ENCODE data around the gene SARDH. TPM values are rescaled to one million over a fixed set of nuclear protein-coding genes. Genes with fewer than 3 reads are reported as not detected.

Gene SARDH
- total RNA-seq, 4 donors from 2014 or later = 0.39 to 2.9 (median 0.51) TPM

DNA sequence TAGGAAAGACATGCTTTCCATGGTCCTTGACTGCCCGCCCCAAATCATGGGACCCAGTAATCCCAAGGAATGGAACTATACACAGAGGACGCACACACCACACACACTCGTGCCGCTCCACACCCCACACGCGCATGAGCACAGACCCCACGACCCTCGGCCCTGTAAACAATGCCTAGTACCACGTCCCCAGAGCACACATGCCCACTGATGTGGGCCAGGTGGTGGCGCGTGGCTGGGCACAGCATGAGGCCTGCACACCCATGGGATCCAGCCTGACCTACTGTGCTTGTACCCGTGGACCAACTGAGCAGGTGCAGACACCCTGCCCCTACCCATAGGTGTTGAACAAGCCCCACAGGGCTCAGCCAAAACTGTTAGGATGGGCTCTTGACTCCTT is 101.2 kb downstream of the SARDH start:
- no peak overlapping the region for H3K27ac ChIP-seq (replicated peaks in 1 of 4)
- H3K27me3 ChIP-seq = peaks cover 0 to 90% (median 5%) of the 10 kb centered on the region in 4 donors
- 89% methylated on average over 8 of the region's 12 CpGs for WGBS
- TF ChIP-seq POLR2AphosphoS5 (IDR thresholded peaks at IDR 0.05) (no peak), EP300 (IDR thresholded peaks at IDR 0.05) (no peak), POLR2A (IDR thresholded peaks at IDR 0.05; ENCODE audit: low read depth) (no peak)
- TF ChIP-seq, protein P1, sequence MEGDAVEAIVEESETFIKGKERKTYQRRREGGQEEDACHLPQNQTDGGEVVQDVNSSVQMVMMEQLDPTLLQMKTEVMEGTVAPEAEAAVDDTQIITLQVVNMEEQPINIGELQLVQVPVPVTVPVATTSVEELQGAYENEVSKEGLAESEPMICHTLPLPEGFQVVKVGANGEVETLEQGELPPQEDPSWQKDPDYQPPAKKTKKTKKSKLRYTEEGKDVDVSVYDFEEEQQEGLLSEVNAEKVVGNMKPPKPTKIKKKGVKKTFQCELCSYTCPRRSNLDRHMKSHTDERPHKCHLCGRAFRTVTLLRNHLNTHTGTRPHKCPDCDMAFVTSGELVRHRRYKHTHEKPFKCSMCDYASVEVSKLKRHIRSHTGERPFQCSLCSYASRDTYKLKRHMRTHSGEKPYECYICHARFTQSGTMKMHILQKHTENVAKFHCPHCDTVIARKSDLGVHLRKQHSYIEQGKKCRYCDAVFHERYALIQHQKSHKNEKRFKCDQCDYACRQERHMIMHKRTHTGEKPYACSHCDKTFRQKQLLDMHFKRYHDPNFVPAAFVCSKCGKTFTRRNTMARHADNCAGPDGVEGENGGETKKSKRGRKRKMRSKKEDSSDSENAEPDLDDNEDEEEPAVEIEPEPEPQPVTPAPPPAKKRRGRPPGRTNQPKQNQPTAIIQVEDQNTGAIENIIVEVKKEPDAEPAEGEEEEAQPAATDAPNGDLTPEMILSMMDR (IDR thresholded peaks at IDR 0.05) = no peak
- intact Hi-C loops (cut with DNase I) = no loop called here
- no peak overlapping the region for H3K4me3 ChIP-seq
- H3K36me3 ChIP-seq = no peaks in the 10 kb centered on the region
- no peaks in the 10 kb centered on the region for H3K9me3 ChIP-seq
- DNase-seq (ENCODE audit: extremely low spot score) = no peak
- peaks cover 0 to 10% (median 6%) of the 10 kb centered on the region in 4 donors for H3K4me1 ChIP-seq

DNA sequence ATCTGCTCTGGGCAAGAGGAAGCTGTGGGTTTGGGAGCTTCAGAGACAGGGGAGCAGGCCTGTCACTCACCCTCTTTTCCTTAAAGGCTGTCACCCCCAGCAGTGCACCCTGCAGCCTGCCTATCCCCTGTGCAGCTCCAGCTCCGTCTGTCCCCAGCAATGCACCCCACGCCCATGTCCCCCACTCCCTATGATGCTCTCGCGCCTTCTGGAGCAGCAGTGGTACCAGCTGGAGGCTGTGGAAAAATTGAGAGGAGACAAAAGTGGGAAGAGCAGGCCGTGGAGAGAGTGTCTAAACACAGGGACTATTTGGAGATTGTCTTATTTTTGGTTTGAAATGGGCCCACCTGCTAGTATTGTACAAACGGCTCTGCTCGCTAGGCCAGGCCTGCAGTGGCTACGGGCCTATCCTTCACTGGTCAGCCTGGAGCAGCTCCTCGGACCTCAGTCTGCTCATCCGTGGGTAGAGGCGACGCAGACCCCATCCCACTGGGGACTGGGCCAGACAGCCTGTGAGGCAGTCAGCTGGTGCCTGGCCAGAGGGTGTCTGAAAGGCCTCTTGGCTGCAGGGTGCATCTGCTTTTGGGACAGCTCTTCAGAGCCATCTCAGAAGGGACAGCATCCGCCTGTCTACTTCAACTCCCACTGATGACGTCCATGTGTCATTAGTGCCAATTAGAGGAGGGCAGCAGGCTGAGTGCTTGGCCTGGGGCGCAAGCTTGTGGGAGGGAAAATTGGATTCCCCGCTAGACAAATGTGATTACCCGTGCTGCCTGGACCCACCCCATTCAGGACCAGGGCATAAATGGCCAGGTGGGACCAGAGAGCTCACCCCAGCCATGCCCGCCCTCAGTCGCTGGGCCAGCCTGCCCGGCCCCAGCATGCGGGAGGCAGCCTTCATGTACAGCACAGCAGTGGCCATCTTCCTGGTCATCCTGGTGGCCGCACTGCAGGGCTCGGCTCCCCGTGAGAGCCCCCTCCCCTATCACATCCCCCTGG is 102.3 kb downstream of the SARDH start, which contains the start of gene DBH:
DBH (plus strand) TSS at position 831 of the 999 bp plus-strand sequence; CDS start at position 840, 9 bp downstream.
- 83% methylated on average over 20 of the region's 24 CpGs for WGBS
- Histone ChIP-seq H3K9me3 (no peaks in the 10 kb centered on the region), H3K27me3 (peaks cover 0 to 90% (median 5%) of the 10 kb centered on the region in 4 donors), H3K36me3 (no peaks in the 10 kb centered on the region), H3K4me1 (peaks cover 0 to 10% (median 6%) of the 10 kb centered on the region in 4 donors), H3K27ac (replicated peaks in 1 of 4) (no peak within 1 kb of the TSS), H3K4me3 (no peak within 1 kb of the TSS)
- intact Hi-C loops (cut with DNase I) = no loop called here
- no peak for TF ChIP-seq EP300 (IDR thresholded peaks at IDR 0.05)
- no peak for TF ChIP-seq POLR2AphosphoS5 (IDR thresholded peaks at IDR 0.05)
- TF ChIP-seq, protein P1 (IDR thresholded peaks at IDR 0.05) = no peak
- no peak for TF ChIP-seq POLR2A (IDR thresholded peaks at IDR 0.05; ENCODE audit: low read depth)
- DNase-seq (ENCODE audit: extremely low spot score) = no peak

DNA sequence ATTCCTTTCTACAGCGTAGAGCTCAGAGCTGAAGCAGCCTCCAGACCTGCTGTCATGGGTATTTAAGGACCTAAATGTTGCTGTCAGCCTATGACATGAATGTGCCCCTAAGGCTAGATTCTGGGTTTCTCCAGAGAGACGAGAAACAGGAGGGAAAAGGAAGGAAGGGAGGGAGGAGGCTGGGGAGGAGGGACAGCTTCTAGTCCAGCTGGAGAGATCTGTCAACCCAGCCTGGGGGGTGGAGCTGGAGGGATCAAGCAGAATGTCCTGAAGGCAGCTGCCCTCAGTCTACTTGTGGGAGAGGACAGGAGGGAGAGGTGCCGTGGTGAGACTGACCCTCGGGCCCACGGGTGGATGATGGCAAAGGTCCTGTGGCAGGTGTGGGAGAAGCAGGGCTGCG is 103.1 kb downstream of the SARDH start:
- H3K27ac ChIP-seq (replicated peaks in 1 of 4) = no peak overlapping the region
- H3K4me3 ChIP-seq = no peak overlapping the region
- TF ChIP-seq EP300 (IDR thresholded peaks at IDR 0.05) = no peak
- intact Hi-C loops (cut with DNase I) = no loop called here
- no peaks in the 10 kb centered on the region for H3K9me3 ChIP-seq
- H3K27me3 ChIP-seq = peaks cover 0 to 93% (median 5%) of the 10 kb centered on the region in 4 donors
- H3K4me1 ChIP-seq = peaks cover 0 to 10% (median 6%) of the 10 kb centered on the region in 4 donors
- no peaks in the 10 kb centered on the region for H3K36me3 ChIP-seq
- no peak for DNase-seq (ENCODE audit: extremely low spot score)
- WGBS = 37% methylated on average over 5 of the region's 6 CpGs

DNA sequence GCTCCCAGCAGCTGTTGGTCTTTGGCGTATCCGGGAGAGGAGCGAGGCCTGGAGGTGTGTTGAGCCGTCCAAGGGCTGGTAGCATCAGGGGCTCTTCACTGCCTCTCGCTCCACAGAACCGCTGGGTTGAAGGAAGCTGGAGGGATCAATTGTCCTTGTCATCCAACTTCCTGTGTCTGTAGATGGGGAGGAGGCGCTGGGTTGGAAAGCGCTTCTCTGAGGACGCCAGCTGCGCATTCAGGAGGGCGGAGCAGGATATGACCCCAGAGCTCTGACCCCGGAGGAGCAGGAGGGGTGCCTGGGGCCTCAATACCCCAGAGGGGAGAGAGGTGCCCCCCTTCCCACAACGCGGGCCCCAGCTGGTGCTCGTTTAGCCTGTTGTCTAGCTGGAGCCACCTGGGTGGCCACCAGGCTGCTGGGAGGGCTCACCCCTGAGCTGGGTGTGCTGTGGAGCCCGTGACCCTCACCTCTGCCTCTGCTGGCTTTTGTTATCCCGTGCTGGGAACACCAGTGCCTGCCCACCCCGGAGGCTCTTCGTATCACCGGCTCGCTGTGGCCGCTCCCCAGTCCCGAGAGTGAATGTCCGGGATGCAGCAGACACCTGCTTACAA is 104.0 kb downstream of the SARDH start:
- DNase-seq (ENCODE audit: extremely low spot score) = no peak
- H3K4me3 ChIP-seq = no peak overlapping the region
- H3K27me3 ChIP-seq = peaks cover 0 to 95% (median 5%) of the 10 kb centered on the region in 4 donors
- no peaks in the 10 kb centered on the region for H3K36me3 ChIP-seq
- intact Hi-C loops (cut with DNase I) = no loop called here
- no peak overlapping the region for H3K27ac ChIP-seq (replicated peaks in 1 of 4)
- peaks cover 0 to 10% (median 6%) of the 10 kb centered on the region in 4 donors for H3K4me1 ChIP-seq
- TF ChIP-seq EP300 (IDR thresholded peaks at IDR 0.05) = no peak
- no peak for TF ChIP-seq POLR2A (IDR thresholded peaks at IDR 0.05; ENCODE audit: low read depth)
- TF ChIP-seq, protein P1 (IDR thresholded peaks at IDR 0.05) = no peak
- H3K9me3 ChIP-seq = no peaks in the 10 kb centered on the region
- 34% methylated on average over 22 of the region's 24 CpGs for WGBS

DNA sequence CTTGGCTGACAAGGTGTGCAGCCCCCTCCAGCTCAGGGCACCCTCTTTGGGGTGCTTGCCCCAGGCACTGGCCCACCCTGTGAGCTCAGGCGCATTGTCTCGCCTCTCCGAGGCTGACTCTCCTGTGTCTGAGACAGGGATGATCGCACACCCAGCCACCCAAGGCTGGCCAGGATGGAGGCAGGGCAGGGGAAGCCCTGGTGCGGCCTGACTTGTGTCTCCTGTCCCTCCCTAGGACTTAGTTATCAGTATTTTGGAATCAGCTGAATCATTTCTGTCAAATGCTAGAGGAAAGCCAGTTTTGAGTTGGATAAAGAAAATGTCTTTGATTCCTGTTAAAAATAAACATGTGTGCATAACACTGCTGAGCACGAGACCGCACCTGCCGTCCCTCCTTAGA is 104.5 kb downstream of the SARDH start:
- no peak overlapping the region for H3K27ac ChIP-seq (replicated peaks in 1 of 4)
- H3K4me1 ChIP-seq = peaks cover 0 to 10% (median 6%) of the 10 kb centered on the region in 4 donors
- WGBS = 50% methylated on average over 4 of the region's 8 CpGs
- intact Hi-C loops (cut with DNase I) = no loop called here
- H3K27me3 ChIP-seq = peaks cover 0 to 95% (median 5%) of the 10 kb centered on the region in 4 donors
- TF ChIP-seq POLR2A (IDR thresholded peaks at IDR 0.05; ENCODE audit: low read depth) = no peak
- H3K4me3 ChIP-seq = no peak overlapping the region
- H3K9me3 ChIP-seq = no peaks in the 10 kb centered on the region
- no peak for DNase-seq (ENCODE audit: extremely low spot score)
- H3K36me3 ChIP-seq = no peaks in the 10 kb centered on the region

Measured in esophagus muscularis mucosa (tissue), 4 donors.